Measurements from ENCODE around the gene PPHLN1.

GRCh38 chr12:42385326-42385841 is 59.4 kb downstream of the PPHLN1 start:
- TF ChIP-seq CTCF (IDR thresholded peaks at IDR 0.05): no peak
- TF ChIP-seq POLR2A (IDR thresholded peaks at IDR 0.05): no peak

Data from Peyer's patch (tissue), 4 donors.